ENCODE measurements around the gene ARMC9.
"Not testable (repeated sequence)": the region's sequence is repeated elsewhere in the genome, so short reads cannot be mapped to it uniquely, and the experiment has no call there.

ARMC9 gene

GRCh38 chr2:231184319-231184718 is 14.1 kb upstream of the ARMC9 start:
- DNase-seq = no peak

DNA sequence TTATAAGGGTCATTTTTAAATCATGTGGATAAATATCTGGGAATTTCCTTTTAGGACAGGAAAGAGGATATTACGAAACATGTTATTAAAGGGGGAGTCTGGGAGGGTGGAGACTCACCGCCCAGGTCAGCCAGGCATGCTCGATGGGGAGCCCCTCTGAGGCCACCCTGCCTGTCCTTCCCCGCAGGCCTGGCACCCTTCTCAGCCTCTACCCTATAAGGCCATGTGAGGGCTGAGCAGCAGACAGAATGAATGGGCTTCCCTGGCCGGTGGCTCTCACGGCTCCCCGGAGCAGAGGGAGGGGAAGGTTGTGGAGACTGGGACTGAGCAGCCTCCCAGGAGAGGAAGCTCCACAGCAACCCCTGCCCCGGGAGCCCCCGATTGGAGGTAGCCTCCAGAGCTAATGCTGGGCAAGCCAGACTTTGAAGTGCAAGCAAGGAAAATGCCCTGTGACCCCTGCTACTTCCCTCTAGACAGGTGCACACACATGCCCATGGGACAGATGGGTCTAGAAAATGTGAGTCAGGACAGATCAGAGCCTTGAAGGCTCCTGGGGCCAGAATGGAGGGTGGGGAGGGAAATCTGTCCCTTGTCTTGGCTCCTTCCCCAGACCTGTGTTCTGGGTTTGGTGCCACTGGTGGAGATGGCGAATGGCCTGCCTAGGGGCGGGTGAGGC is 13.2 kb upstream of the ARMC9 start:
- DNase-seq = no peak

- DNase-seq = no peak
These were observed 12.5 kb upstream of the ARMC9 start for GRCh38 chr2:231185886-231186285.

DNA sequence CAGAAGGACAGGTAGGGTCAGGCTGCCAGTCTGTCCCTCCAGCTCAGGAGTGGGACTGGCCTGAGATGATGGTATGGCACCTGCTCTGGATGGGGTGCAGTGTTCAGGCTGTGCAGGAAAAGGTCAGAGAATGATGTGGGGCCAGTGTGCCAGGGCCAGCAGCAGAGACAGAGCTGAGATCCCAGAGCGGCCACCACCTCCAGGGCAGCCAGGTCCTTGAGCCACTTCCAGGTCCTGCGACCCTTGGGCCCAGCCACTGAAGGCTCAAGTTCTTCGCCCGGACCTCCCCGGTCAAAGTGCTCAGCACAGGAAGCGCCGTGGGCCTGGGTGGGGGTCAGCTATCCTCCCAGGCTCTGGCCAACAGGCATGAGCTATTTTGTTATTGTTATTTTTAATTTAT is 12.1 kb upstream of the ARMC9 start:
- no peak for DNase-seq

DNA sequence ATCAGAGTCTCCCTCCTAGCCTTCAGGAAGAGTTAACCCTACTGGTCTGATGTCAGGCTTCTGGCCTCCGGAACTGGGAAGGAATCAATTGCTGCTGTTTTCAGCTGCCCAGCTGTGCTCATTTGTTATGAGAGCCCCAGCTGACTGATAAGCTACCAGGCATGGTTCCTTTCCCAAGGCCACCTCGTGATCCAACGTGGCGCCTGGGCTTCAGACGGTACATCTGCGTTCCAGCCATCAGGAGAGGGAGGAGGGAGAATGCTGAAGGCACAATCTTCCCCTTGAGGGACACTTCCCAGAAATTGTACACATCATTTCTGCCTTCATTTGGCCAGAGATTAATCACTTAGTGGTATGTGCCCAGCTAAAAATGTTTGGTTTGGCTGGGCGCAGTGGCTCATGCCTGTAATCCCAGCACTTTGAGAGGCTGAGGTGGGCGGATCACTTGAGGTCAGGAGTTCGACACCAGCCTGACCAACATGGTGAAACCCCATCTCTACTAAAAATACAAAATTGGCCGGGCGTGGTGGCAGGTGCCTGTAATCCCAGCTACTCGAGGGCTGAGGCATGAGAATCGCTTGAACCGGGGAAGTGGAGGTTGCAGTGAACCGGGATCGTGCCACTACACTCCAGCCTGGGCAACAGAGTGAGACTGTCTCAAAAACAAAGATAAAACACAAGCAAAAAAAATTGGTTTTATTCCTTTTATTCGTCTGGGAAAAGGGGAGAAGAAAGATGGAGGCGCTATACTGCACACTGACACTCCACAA is 10.5 kb upstream of the ARMC9 start:
- DNase-seq = no peak

- DNase-seq = no peak
These were observed 9.8 kb upstream of the ARMC9 start for GRCh38 chr2:231188506-231189170.

DNA sequence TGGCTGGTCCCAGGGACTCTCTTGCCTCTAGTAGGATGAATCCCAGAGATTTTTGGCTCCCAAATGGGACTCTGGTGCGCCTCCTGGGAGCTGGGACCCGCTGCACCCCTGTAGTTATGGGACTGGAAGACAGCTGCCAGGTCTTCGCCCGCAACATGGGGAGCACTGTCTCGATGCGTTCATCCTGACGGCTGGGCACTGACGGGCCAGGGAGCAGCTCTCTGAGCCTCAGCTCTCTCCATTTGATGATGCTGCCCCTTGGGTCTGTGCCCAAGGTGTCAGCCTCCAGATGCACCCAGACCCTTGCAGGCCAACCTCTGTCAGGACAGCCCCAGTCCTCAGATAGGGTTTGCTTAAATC is 9.3 kb upstream of the ARMC9 start:
- no peak for DNase-seq

- DNase-seq = no peak
These were observed 8.6 kb upstream of the ARMC9 start for GRCh38 chr2:231189571-231190495.

DNA sequence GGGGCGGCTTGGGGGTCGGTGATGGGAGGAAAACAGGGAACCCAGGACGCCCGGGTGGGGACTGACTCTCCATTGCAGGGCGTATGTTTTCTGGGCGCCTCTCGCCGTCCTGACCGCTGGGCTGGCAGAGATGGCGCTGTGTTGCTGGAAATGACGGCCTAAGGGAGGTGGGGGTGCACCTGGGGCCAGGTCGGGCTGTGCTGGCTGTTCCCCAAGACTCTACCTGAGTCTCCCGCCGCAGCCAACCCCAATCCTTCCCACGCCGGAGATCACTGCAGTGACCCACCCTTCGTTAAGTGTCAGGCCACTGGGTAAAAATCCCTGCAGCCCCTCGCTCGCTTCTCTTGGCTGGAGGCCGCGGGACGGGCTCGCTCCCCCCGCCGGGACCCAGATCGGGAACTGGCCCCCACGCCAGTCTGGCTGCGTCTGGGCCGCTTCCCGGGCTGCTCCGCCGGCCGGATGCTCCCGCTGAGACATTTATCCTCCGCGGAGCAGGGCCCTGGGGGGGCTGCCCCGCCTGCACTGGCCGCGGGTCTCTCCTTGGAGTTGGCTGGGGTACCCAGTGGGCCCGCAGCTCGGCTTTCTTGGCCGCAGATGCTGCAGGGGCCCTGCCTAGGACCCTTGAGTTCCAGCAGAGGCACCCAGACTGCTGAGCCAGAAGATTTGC is 7.8 kb upstream of the ARMC9 start:
- DNase-seq = no peak

- no peak for DNase-seq
These were observed 6.2 kb upstream of the ARMC9 start for GRCh38 chr2:231191896-231192872.

DNA sequence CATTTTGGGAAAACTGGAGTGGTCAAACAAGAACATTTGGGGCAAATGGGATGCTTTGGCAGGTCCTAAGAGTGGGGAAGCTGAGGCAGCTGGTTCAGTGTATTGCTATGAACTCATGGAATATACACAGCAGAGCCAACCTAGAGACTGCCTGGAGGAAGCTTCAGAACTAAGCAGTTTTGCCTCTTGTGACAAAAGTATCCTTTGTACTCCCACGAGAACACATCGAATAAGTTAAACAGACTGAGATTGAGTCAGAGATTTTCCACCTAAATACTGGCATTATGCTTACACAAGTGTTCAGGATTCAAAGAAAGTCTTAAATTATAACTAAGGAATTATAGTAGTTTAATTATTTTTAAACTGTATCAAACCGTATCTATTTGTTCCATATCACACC is 5.2 kb upstream of the ARMC9 start:
- DNase-seq = no peak

GRCh38 chr2:231196592-231196991 is 1.8 kb upstream of the ARMC9 start:
- no peak for DNase-seq

GRCh38 chr2:231197196-231197595 is 1.2 kb upstream of the ARMC9 start:
- DNase-seq = not testable (repeated sequence)

- DNase-seq = no peak
These were observed 633 bp upstream of the ARMC9 start for GRCh38 chr2:231197706-231198290.

GRCh38 chr2:231199219-231199618 is 788 bp downstream of the ARMC9 start:
- DNase-seq = no peak

DNA sequence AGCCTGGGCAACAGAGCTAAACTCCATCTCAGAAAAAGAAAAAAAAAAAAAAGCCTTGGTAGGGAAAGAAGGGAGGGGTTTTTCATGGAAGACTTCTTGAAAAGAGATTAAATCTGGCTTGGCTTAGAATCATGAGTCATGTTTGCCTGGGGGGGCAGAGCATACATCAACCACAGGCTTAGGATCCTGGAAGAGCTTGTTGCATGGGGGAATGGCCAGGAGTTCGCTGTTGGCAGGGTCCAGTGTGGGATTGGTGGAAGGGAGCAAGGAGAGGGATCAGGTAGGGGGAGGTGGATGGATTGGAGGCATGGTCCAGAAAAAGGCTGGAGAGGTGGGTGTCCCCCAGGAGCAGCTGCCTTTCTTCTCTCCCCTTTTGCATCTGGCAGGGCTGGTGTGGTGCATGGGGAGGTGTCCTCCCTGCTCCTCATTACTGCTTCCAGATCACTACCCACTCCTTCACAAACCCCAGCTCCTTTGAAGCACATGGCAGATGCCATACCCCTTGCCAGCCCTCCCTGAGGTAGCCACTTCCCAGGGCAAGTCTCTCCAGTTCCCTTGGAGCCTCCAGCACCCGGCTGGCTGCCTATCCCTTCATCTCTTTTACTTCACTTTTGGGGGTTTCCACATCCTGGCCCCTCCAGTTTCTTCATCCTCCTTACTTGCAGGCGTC is 2.5 kb downstream of the ARMC9 start:
- no peak for DNase-seq

GRCh38 chr2:231201475-231201814 is 3.0 kb downstream of the ARMC9 start:
- DNase-seq = no peak

GRCh38 chr2:231203087-231203486 is 4.7 kb downstream of the ARMC9 start:
- no peak for DNase-seq

- DNase-seq = no peak
These were observed 5.7 kb downstream of the ARMC9 start for GRCh38 chr2:231204146-231204545.

DNA sequence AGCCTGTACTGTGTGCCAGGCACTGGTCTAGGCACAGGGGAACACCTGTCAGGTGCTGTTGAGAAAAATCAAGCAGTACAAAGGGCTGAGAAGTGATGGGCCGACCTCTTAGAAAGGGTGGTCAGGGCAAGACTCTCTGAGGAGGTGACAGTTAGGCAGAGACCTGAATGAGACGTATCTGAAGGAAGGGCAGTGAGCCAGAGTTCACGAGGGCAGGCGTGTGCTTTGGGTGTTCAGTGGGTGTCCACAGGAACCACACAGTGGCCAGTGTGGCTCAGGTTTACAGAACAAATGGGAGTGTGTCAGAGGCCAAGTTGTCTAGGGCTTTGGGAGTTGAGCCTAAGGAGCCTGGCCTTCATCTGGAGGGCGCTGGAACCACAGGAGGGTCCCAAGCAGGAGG is 6.2 kb downstream of the ARMC9 start:
- no peak for DNase-seq

Measured in CD4-positive, alpha-beta T cell treated with Interleukin-4 for 1 hour (primary cell).